Vagina (tissue), 2 donors: ENCODE data around the gene TSC2.

Source experiments
- CTCF ChIP-seq, 3 experiments: fragments of 450-650 bp in 2 of 3; fragments of 200-600 bp in 1 of 3; sonication (generic) in 1 of 3; IDR thresholded peaks; one replicate each; pipeline ENCODE4 v1.5.1; 2017 to 2019; ENCODE audit warnings: antibody characterized with exemption in 3 of 3, mild to moderate bottlenecking in 2 of 3, moderate library complexity in 2 of 3
- POLR2AphosphoS5 ChIP-seq, 2 donors: sonication (generic); formaldehyde crosslinking; IDR thresholded peaks; one replicate each; pipeline ENCODE4 v1.9.0; 2017; ENCODE audit warnings: antibody characterized with exemption in 2 of 2, mild to moderate bottlenecking in 2 of 2, low read depth in 1 of 2; ENCODE audit not compliant: insufficient read depth in 1 of 2

GRCh38 chr16:2090481-2090776 is 42.6 kb downstream of the TSC2 start:
- TF ChIP-seq CTCF (IDR thresholded peaks at IDR 0.05), result no peak
- TF ChIP-seq POLR2AphosphoS5 (IDR thresholded peaks at IDR 0.05; ENCODE audit: insufficient read depth in 1 of 2, low read depth in 1 of 2), result no peak
